DOHH2 (cell line): ENCODE results near the gene ARHGAP8.
"Not testable (repeated sequence)": the region's sequence is repeated elsewhere in the genome, so short reads cannot be mapped to it uniquely, and the experiment has no call there.

Experiments
- EZH2phosphoT487 ChIP-seq: fragments of 200-600 bp; sonication (generic); IDR thresholded peaks from 2 replicates; pipeline ENCODE4 v1.6.1; 2017; ENCODE audit warnings: borderline replicate concordance, mild to moderate bottlenecking, antibody characterized with exemption, low read length, moderate library complexity, mixed read lengths
- TF ChIP-seq, protein P1 (sequence below): fragments of 200-600 bp; sonication (generic); IDR thresholded peaks from one replicate; pipeline ENCODE4 v1.5.1; 2014; ENCODE audit warnings: antibody characterized with exemption, mild to moderate bottlenecking, low read depth, low read length; ENCODE audit not compliant: poor library complexity, severe bottlenecking

DNA sequence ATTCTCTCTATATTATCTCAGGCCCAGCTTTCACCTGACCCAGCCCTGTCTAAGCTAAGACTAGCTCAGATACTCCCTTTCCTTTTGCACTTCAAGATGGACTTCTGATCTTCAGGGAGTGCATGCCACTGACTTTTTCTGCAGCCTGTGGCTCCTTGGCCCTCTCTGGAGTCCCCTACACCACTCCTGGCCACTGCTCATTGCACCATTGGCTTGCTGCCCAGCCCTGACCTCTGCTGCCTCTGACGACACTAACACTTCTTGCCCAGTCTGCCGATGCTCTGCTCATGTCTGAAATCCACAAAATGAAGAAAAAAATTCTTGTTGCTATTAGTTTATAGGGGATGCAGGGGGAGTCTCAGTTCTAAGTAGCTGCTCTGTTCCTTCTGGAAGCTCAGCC lies 150.8 kb downstream of the ARHGAP8 start:
- TF ChIP-seq, protein P1, sequence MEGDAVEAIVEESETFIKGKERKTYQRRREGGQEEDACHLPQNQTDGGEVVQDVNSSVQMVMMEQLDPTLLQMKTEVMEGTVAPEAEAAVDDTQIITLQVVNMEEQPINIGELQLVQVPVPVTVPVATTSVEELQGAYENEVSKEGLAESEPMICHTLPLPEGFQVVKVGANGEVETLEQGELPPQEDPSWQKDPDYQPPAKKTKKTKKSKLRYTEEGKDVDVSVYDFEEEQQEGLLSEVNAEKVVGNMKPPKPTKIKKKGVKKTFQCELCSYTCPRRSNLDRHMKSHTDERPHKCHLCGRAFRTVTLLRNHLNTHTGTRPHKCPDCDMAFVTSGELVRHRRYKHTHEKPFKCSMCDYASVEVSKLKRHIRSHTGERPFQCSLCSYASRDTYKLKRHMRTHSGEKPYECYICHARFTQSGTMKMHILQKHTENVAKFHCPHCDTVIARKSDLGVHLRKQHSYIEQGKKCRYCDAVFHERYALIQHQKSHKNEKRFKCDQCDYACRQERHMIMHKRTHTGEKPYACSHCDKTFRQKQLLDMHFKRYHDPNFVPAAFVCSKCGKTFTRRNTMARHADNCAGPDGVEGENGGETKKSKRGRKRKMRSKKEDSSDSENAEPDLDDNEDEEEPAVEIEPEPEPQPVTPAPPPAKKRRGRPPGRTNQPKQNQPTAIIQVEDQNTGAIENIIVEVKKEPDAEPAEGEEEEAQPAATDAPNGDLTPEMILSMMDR = not testable (repeated sequence)
- TF ChIP-seq EZH2phosphoT487 = not testable (repeated sequence)
